G401 (cell line): ENCODE results near the gene HMX2. TPM values are rescaled to one million over a fixed set of nuclear protein-coding genes. Genes with fewer than 3 reads are reported as not detected.
"Not testable (repeated sequence)": the region's sequence is repeated elsewhere in the genome, so short reads cannot be mapped to it uniquely, and the experiment has no call there.

Source experiments
- DNase-seq: peaks from one replicate; pipeline ENCODE4 v3.0.0-alpha.2; 2015; ENCODE audit warnings: low spot score
- in situ Hi-C: cut with HindIII; loops from 2 replicates; pipeline ENCODE4 v1.10.0; 2016; ENCODE audit warnings: low sequenced_read_pairs, mixed read lengths
- total RNA-seq: library from RNA; depleted of rRNA; stranded (reverse); fragments of >200 nt; shearing (Covaris generic); gene quantifications from 2 replicates; pipeline ENCODE4 v1.2.3, GENCODE V29; 2014; rRNA removed

Gene HMX2
- total RNA-seq, 1 experiment from 2014 or later = not detected

DNA sequence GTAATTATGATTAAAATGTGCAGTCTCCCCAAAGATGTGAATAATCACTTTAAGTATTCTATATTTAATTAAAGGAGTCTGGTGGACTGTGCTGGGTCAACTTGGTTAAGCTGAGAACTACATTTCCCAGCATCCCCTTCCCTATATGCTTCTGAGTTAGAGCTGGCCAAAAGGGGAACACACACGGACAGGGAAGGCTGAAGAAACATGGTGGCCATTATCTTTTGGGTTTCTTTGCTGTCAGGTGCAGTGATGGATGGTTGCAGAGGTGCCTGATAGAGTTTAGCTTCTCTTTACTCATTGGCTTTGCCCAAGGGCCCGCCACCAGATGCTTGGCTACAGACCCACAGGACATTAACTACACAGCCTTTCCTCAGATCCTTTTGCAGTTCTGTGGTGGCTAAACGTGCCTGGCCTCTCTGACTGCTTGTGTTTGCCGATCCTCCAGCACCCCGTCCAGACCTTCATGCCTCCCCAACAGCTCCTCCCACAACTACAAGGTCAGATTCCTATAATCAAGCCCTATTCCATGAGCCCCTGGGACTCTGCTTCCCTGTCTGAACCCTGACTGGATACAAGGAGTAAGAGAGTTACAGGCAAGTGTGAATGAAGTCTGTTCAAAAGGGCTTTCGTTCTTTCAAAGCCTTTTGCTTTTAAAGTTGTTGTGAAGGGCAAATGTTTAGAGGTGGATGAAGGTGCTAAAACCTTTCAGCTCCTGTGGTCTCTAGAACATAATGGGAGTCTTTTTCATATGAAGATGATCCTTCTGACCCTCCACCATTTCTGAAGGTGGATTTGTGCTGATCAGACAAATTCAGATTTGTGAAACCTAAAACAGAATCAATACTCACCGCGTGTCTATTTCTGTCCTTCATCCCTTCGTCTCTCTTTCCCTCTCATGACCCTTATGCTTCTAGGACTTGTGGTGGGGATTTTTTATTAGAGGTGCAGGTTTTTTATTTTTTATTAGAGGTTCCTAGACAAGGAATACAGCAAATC, 27.8 kb downstream of the HMX2 start:
- no peak for DNase-seq
- in situ Hi-C loops = no loop called here

GRCh38 chr10:123178390-123178789, 30.5 kb downstream of the HMX2 start:
- in situ Hi-C loops = not testable (repeated sequence)

GRCh38 chr10:123180101-123181090, 32.5 kb downstream of the HMX2 start:
- no peak for DNase-seq
- in situ Hi-C loops = no loop called here

More at GRCh38 chr10:123178390-123178789, 30.5 kb downstream of the HMX2 start:
- not testable (repeated sequence) for DNase-seq

GRCh38 chr10:123183724-123184123, 35.8 kb downstream of the HMX2 start:
- in situ Hi-C loops = no loop called here
- DNase-seq = no peak

- in situ Hi-C loops = no loop called here
- no peak for DNase-seq
Observed at GRCh38 chr10:123187781-123188180, 39.8 kb downstream of the HMX2 start.

DNA sequence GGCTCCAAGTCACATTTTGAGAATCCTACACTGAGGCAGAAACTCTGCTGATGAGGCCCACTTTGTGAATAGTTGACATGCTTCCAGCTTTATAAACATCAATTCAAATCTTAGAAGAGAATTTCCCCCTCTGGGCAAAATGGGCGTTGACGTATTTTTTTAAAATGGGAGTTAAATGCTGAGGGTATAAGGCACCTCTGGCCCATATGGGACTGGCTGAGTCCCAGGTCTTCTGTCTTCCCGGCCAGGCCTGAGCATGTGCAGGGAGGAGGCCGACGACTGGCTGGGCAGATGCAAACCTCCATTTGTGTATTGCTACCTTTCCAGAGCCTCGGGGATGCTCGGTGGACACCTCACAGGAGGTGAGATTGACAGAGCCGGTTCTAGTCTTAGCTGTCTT, 44.0 kb downstream of the HMX2 start:
- in situ Hi-C loops = no loop called here
- DNase-seq = no peak

- in situ Hi-C loops = no loop called here
- DNase-seq = no peak
Observed at GRCh38 chr10:123194056-123194455, 46.1 kb downstream of the HMX2 start.

Other genes starting within 250 kb of the HMX2 start
- not detected in 2 replicates for gene FAM24A, start 237.5 kb upstream of the HMX2 start, total RNA-seq
- 7.8 and 7.9 TPM in 2 replicates for gene C10orf88, start 193.9 kb upstream of the HMX2 start, total RNA-seq
- gene PSTK, start 167.7 kb upstream of the HMX2 start, total RNA-seq = 12.2 and 22.3 TPM in 2 replicates
- 0.49 and 1.0 TPM in 2 replicates for gene IKZF5, start 139.3 kb upstream of the HMX2 start, total RNA-seq
- gene ACADSB, start 139.1 kb upstream of the HMX2 start, total RNA-seq = 6.5 and 10.9 TPM in 2 replicates
- not detected in 2 replicates for gene HMX3, start 12.2 kb upstream of the HMX2 start, total RNA-seq
- gene BUB3, start 6.3 kb downstream of the HMX2 start, total RNA-seq = 101 and 157 TPM in 2 replicates